Kidney (tissue), 14 donors: ENCODE measurements around the gene WDR7. TPM values are rescaled to one million over a fixed set of nuclear protein-coding genes. Genes with fewer than 3 reads are reported as not detected.

Source experiments
- DNase-seq, 5 donors: peaks; one replicate each; pipeline ENCODE4 v3.0.0-alpha.2; 2013 to 2020
- FAIRE-seq: peaks from 2 replicates; lab custom pipeline; 2012; peaks lifted over from hg19 to GRCh38; lab: Jason Lieb, UNC
- H3K27ac ChIP-seq, 2 donors: one replicate each; pipeline ENCODE4 v1.7.0; 2013; ENCODE audit warnings: low read depth in 2 of 2, low read length in 2 of 2, inconsistent platforms in 1 of 2
- H3K27me3 ChIP-seq: one replicate; pipeline ENCODE4 v1.7.1; 2013; ENCODE audit warnings: low read length, inconsistent platforms; ENCODE audit not compliant: control insufficient read depth, insufficient read depth
- H3K36me3 ChIP-seq, 3 donors: one replicate each; pipeline versions ENCODE4 v1.7.0 to v1.7.1; 2013; ENCODE audit warnings: low read length in 3 of 3, control low read depth in 1 of 3, inconsistent platforms in 1 of 3; ENCODE audit not compliant: insufficient read depth in 3 of 3, control insufficient read depth in 2 of 3
- H3K4me1 ChIP-seq, 3 donors: one replicate each; pipeline versions ENCODE4 v1.7.0 to v1.7.1; 2013; ENCODE audit warnings: low read length in 3 of 3, inconsistent platforms in 1 of 3, low read depth in 1 of 3; ENCODE audit not compliant: control insufficient read depth in 2 of 3, insufficient read depth in 2 of 3
- H3K4me3 ChIP-seq, 3 donors: one replicate each; pipeline versions ENCODE4 v1.7.0 to v1.8.1; 2013; ENCODE audit warnings: low read length in 3 of 3, control low read depth in 1 of 3, inconsistent platforms in 1 of 3
- H3K9ac ChIP-seq, 3 donors: one replicate each; pipeline versions ENCODE4 v1.7.0 to v1.7.1; 2013; ENCODE audit warnings: low read length in 3 of 3, control low read depth in 1 of 3, inconsistent platforms in 1 of 3
- H3K9me3 ChIP-seq, 3 donors: one replicate each; pipeline versions ENCODE4 v1.7.0 to v1.7.1; 2013; ENCODE audit warnings: low read length in 3 of 3, control low read depth in 1 of 3, inconsistent platforms in 1 of 3; ENCODE audit not compliant: control insufficient read depth in 2 of 3, insufficient read depth in 1 of 3
- intact Hi-C: fragments of 100-400 bp; cut with DNase I; formaldehyde crosslinking; loops from one replicate; pipeline ENCODE4 v1.11.1; 2022
- polyA plus RNA-seq: library from polyadenylated mRNA; stranded (reverse); fragments of 350-450 nt; fragmentation: Illumina TruSeq; extraction: RNeasy Lipid Tissue Mini Kit (QIAGEN cat#74804); gene quantifications from one replicate; pipeline ENCODE4 v1.2.3, GENCODE V29; 2014; ENCODE audit warnings: low read depth, low replicate concordance; ENCODE audit not compliant: insufficient read depth
- total RNA-seq: library from RNA; stranded (reverse); fragmentation: NEBNext Ultra II Directional; extraction: Animal tissue kit (Norgen Biotek cat#: 25700); gene quantifications from one replicate; pipeline ENCODE4 v1.2.1, GENCODE V29; 2021
- TF ChIP-seq, protein P1 (sequence below): IDR thresholded peaks from 3 replicates; pipeline ENCODE4 v1.5.1; 2012; ENCODE audit warnings: mild to moderate bottlenecking, moderate library complexity, borderline replicate concordance; ENCODE audit not compliant: insufficient read depth; ENCODE audit errors: extremely low read depth
- donor health status: control.
- donor health status: control.
- donor health status: control.
- donor health status: control.
- donor health status: control.
- donor health status: DM: yes; HTN: yes; CAD: no.
- donor health status: Normal renal cell carcinoma (clear cell type).

Gene WDR7
- total and polyA plus RNA-seq, 2 donors from 2014 or later: 7.3 to 34.4 TPM

DNA sequence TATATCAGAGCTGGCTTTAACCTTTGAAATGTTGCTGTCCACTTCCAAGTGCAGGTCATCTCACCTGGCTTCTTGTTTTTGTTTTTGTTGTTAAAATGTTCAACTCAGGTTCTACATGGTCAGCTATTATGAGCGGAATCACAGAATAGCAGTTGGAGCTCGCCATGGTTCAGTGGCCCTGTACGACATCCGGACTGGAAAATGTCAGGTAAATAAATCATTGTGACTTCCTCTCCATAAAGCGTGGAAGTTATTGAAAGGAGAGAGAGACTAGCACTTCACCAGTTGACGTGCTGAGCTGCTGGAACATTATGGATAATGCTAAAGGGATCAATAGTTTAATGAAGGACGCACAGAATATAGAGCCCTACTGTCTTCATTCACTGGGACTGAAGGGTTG lies 311.2 kb downstream of the WDR7 start:
- H3K9ac ChIP-seq: no peak overlapping the region
- H3K36me3 ChIP-seq: no peaks in the 10 kb centered on the region
- TF ChIP-seq, protein P1, sequence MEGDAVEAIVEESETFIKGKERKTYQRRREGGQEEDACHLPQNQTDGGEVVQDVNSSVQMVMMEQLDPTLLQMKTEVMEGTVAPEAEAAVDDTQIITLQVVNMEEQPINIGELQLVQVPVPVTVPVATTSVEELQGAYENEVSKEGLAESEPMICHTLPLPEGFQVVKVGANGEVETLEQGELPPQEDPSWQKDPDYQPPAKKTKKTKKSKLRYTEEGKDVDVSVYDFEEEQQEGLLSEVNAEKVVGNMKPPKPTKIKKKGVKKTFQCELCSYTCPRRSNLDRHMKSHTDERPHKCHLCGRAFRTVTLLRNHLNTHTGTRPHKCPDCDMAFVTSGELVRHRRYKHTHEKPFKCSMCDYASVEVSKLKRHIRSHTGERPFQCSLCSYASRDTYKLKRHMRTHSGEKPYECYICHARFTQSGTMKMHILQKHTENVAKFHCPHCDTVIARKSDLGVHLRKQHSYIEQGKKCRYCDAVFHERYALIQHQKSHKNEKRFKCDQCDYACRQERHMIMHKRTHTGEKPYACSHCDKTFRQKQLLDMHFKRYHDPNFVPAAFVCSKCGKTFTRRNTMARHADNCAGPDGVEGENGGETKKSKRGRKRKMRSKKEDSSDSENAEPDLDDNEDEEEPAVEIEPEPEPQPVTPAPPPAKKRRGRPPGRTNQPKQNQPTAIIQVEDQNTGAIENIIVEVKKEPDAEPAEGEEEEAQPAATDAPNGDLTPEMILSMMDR: no peak
- H3K9me3 ChIP-seq: no peaks in the 10 kb centered on the region
- DNase-seq: peak in 4 of 5 donors; percentile 17 to 66 (median 49)
- H3K27ac ChIP-seq: no peak overlapping the region
- H3K27me3 ChIP-seq: no peaks in the 10 kb centered on the region
- intact Hi-C loops: no loop called here
- no peak for FAIRE-seq
- no peaks in the 10 kb centered on the region for H3K4me1 ChIP-seq
- H3K4me3 ChIP-seq: no peak overlapping the region

DNA sequence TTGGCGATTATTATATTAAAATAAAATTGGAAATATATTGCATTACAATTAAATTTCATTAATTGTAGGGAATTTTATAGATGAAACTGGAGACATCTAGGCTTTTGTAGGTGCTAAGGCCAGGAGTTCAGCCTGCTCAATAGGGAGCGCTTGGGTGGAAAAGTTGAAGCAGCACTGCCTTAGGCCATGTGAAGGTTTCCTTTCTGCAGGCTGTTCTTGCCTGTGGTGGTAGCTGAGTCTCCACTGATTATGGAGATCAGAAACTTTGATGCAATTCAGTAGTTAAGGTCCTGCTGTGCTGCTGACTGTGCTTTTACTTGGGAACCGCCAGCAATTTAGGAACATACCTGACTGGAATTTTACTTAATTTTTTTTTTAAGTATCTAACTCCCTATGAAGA lies 315.9 kb downstream of the WDR7 start:
- FAIRE-seq: no peak

DNA sequence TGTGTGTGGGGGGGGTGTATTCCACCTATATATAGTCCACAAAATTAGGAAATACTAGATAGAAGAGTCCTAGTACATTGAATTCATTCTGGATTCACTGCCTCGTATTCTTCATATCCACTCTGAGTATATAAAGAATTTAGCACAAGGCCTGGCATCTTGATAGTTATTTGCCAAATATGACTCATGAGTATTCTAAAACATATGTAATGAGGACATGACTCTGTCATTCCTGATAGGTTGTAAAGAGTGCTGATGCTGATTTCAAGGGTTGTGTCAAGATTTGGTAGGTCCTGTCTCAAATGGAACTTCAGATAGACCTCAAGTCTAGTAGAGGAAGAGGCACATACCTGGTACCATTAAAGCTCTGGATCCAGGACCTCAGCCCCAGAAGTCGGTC lies 322.3 kb downstream of the WDR7 start:
- Histone ChIP-seq H3K9ac (no peak overlapping the region), H3K36me3 (no peaks in the 10 kb centered on the region), H3K9me3 (no peaks in the 10 kb centered on the region), H3K4me1 (no peaks in the 10 kb centered on the region), H3K4me3 (no peak overlapping the region), H3K27ac (no peak overlapping the region), H3K27me3 (no peaks in the 10 kb centered on the region)
- TF ChIP-seq, protein P1: no peak
- DNase-seq (no peak), FAIRE-seq (no peak)
- intact Hi-C loops: no loop called here

More for the DNA sequence above, 315.9 kb downstream of the WDR7 start:
- Histone ChIP-seq H3K9ac (no peak overlapping the region), H3K36me3 (no peaks in the 10 kb centered on the region), H3K4me3 (no peak overlapping the region), H3K27me3 (no peaks in the 10 kb centered on the region), H3K27ac (no peak overlapping the region), H3K4me1 (no peaks in the 10 kb centered on the region), H3K9me3 (no peaks in the 10 kb centered on the region)
- no peak for DNase-seq
- TF ChIP-seq, protein P1: no peak
- intact Hi-C loops: no loop called here

DNA sequence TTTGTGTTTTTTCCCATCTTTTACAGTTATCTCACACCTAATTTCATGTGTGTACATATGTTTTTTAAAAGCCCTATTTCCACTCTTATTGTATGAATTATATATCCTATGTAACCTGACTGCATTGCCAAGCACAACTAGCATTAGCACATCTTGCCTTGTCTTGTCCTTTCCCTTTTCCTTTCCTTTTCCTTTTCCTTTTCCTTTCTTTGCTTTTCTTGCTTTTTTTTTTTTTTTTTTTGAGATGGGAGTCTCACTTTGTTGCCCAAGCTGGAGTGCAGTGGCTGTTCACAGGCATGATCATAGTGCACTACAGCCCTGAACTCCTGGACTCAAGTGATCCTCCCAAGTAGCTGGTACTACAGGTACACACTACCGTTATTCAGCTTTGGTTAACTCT lies 323.0 kb downstream of the WDR7 start:
- DNase-seq: no peak
- no peak for FAIRE-seq
- H3K9me3 ChIP-seq: no peaks in the 10 kb centered on the region
- H3K4me1 ChIP-seq: no peaks in the 10 kb centered on the region
- H3K27ac ChIP-seq: no peak overlapping the region
- no peaks in the 10 kb centered on the region for H3K36me3 ChIP-seq
- TF ChIP-seq, protein P1: no peak
- H3K4me3 ChIP-seq: no peak overlapping the region
- intact Hi-C loops: no loop called here
- no peaks in the 10 kb centered on the region for H3K27me3 ChIP-seq
- no peak overlapping the region for H3K9ac ChIP-seq
